T-helper 17 cell (primary cell): Measurements from ENCODE around the gene RIMBP2. TPM values are rescaled to one million over a fixed set of nuclear protein-coding genes. Genes with fewer than 3 reads are reported as not detected.

Source experiments
- ATAC-seq: fragments of 150-1000 bp; cut with Tn5 transposase; 2 replicates; pipeline ENCODE4 v1.10.0; 2021; ENCODE audit warnings: mild to moderate bottlenecking, moderate library complexity
- DNase-seq, 3 donors: peaks; one replicate each; pipeline versions ENCODE4 v3.0.0 to v3.0.0-alpha.2; 2020 to 2021
- H3K9me3 ChIP-seq: one replicate; pipeline ENCODE4 v1.7.0; 2013; ENCODE audit warnings: low read length, mild to moderate bottlenecking; ENCODE audit not compliant: control insufficient read depth, poor library complexity, severe bottlenecking
- H3K27ac Mint-ChIP-seq: one replicate; pipeline ENCODE4 v1.8.0; 2022; ENCODE audit warnings: mild to moderate bottlenecking, moderate library complexity, mixed read lengths
- H3K27me3 Mint-ChIP-seq: one replicate; pipeline ENCODE4 v1.8.0; 2022; ENCODE audit warnings: mixed read lengths
- H3K36me3 Mint-ChIP-seq: one replicate; pipeline ENCODE4 v1.8.0; 2022; ENCODE audit warnings: low read depth, mixed read lengths
- H3K4me1 Mint-ChIP-seq: one replicate; pipeline ENCODE4 v1.8.0; 2022; ENCODE audit warnings: mild to moderate bottlenecking, mixed read lengths
- H3K4me3 Mint-ChIP-seq: one replicate; pipeline ENCODE4 v1.8.0; 2022; ENCODE audit warnings: mild to moderate bottlenecking, moderate library complexity, mixed read lengths
- total RNA-seq, 4 donors: library from RNA in 2 of 4; stranded (reverse) in 2 of 4; gene quantifications; one replicate each; pipeline ENCODE4 v1.2.3 and lab custom pipeline; 2022 to 2026

The RIMBP2 gene
- total RNA-seq, 2 donors from 2014 or later = not detected

DNA sequence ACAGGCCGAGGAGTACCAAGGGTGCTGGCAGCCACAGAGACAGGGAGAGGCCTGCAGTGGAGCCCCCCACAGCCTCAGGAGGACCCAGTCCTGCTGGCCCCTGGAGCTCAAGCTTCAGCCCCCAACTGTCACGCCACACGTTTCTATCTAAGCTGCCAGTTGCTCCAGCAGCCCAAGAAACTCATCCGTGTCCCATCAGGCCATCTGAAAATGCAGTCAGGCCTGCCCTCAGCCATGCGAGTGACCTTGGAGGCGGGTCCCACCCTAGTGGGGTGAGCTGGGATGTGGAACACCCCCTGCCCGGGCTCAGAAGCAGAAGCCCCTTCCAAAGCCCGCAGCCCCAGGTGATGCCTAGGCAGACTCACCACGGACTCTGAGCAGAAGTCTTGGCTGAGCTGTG is 158.9 kb downstream of the RIMBP2 start:
- H3K4me1 Mint-ChIP-seq = no peaks in the 10 kb centered on the region
- H3K9me3 ChIP-seq = no peaks in the 10 kb centered on the region
- ATAC-seq (no peak), DNase-seq (no peak)
- H3K4me3 Mint-ChIP-seq = no peak overlapping the region
- no peaks in the 10 kb centered on the region for H3K36me3 Mint-ChIP-seq
- no peak overlapping the region for H3K27ac Mint-ChIP-seq
- H3K27me3 Mint-ChIP-seq = peaks cover 12% of the 10 kb centered on the region

DNA sequence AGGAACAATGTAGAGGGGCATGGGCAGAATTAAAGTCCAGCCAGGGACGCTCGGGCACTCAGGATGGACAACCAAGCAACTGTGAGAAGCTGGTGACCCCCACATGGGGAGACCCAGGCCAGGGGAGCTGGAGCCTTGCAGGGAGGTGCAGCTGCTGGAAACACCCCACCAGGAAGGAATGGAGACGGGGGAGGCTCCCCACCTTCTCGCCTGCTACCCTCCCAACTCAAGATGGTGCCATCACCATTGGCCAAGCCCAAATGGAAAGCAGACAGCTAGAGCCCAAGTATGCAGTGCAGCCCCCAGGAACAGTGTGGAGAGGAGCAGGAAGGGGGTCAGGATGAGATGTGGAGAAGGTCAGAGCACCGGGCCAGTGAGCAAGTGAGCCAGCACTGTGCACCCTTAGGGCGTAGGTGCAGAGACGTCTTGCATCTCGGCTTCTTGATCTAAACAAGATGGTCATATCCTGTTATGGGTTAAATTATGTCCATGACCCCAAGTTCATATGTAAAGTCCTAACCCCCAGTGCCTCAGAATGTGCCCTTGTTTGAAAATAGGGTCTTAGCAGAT is 159.5 kb downstream of the RIMBP2 start:
- no peaks in the 10 kb centered on the region for H3K4me1 Mint-ChIP-seq
- no peak overlapping the region for H3K27ac Mint-ChIP-seq
- H3K4me3 Mint-ChIP-seq = no peak overlapping the region
- peaks cover 12% of the 10 kb centered on the region for H3K27me3 Mint-ChIP-seq
- H3K9me3 ChIP-seq = no peaks in the 10 kb centered on the region
- DNase-seq (no peak), ATAC-seq (no peak)
- no peaks in the 10 kb centered on the region for H3K36me3 Mint-ChIP-seq

DNA sequence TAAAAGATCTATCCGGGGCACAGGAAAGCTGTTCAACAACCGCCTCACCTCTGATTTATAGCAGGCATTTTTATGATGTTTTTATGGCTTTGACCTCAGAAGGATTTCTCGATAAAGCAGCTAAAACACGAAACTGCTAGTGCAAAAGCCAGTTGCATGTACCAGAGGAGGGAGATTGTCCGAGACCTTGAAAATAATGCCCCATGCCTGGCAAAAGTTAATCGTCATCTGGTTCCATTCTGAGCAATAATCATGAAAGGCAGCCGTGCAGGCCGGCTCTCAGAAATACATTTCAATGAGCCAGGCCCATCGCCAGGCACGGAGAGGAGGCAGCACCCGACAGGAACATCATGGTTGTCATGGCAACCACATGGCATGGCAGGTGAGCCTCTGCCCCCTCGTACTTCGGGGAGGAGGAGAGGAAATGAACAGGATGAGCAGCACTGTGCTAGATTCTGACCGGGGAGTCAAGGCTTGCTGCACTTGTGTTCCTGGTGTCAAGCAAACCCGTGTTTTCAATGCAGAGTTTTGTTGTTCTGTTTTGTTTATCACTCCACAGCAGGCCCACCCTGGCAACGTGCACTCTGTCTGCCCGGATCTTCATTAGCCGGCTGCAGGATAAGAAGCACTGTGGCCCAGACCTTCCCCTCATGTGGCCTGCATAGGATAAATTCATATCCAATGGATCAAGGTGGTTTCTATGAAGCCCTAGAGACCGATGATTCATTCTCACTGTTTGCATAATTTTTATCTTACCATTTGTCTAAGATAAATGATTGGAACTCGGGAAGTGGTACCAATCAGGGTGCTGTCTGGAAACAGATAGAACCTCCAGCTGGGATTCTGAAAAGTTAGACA is 160.2 kb downstream of the RIMBP2 start:
- ATAC-seq (no peak), DNase-seq (no peak)
- H3K36me3 Mint-ChIP-seq = no peaks in the 10 kb centered on the region
- H3K27ac Mint-ChIP-seq = no peak overlapping the region
- peaks cover 12% of the 10 kb centered on the region for H3K27me3 Mint-ChIP-seq
- H3K4me3 Mint-ChIP-seq = no peak overlapping the region
- no peaks in the 10 kb centered on the region for H3K9me3 ChIP-seq
- H3K4me1 Mint-ChIP-seq = no peaks in the 10 kb centered on the region

DNA sequence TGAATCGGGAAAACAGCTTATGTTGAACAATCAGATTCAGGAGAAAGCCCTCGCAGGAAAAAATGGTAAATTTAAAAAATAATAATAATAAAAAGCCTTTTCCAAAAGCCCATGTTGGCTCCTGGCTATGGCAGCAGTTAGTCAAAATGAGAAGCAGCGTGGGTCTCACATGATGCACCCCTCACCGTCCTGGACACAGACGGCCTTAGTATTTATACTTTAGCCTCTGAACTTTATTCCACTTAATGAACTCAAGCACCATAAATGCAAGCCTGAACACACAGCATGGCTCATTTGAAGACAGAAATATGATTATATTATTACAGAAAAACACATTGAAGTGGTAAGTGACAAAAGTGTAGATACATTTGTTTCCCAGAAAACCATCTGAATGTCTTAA is 160.9 kb downstream of the RIMBP2 start:
- Mint-ChIP-seq H3K27me3 (peaks cover 12% of the 10 kb centered on the region), H3K4me1 (no peaks in the 10 kb centered on the region), H3K27ac (no peak overlapping the region), H3K36me3 (no peaks in the 10 kb centered on the region), H3K4me3 (no peak overlapping the region)
- ATAC-seq = no peak
- no peak for DNase-seq
- H3K9me3 ChIP-seq = no peaks in the 10 kb centered on the region

DNA sequence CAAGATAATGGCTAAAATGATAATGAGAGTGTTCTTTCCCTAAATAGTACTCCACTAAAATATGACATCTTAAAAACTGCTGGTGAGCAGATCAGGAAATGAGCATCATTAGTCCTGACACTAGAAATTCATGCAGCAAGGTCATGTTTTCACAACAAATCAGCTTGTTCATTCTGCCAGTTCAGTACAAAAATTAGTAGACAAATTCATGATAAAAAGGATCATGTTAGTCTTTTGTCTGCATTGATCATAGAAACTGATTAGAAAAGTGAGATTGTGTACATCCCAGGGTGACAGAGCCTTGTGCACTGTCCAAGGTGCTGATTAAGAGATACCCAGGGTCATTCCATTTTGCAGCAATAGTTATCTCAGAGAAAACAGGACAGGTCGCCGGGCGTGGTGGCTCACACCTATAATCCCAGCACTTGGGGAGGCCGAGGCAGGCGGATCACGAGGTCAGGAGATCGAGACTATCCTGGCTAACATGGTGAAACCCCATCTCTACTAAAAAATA is 163.6 kb downstream of the RIMBP2 start:
- no peaks in the 10 kb centered on the region for H3K36me3 Mint-ChIP-seq
- no peak overlapping the region for H3K27ac Mint-ChIP-seq
- no peak for ATAC-seq
- H3K27me3 Mint-ChIP-seq = peaks cover 21% of the 10 kb centered on the region
- no peak overlapping the region for H3K4me3 Mint-ChIP-seq
- H3K4me1 Mint-ChIP-seq = no peaks in the 10 kb centered on the region
- no peak for DNase-seq
- H3K9me3 ChIP-seq = no peaks in the 10 kb centered on the region

DNA sequence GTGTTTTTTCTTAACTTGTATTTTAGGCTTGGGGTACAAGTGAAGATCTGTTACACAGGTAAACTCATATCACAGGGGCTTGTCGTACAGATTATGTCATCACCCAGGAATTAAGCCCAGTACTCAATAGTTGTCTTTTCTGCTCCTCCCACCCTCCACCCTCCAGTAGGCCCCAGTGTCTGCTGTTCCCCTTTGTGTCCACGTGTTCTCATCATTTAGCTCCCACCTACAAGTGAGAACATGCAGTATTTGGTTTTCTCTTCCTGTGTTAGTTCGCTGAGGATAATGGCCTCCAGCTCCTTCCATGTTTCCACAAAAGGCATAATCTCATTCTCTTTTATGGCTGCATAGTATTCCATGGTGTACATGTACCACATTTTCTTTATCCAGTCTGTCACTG is 166.7 kb downstream of the RIMBP2 start:
- no peaks in the 10 kb centered on the region for H3K9me3 ChIP-seq
- Mint-ChIP-seq H3K27me3 (peaks cover 14% of the 10 kb centered on the region), H3K4me3 (no peak overlapping the region), H3K36me3 (no peaks in the 10 kb centered on the region), H3K27ac (no peak overlapping the region), H3K4me1 (no peaks in the 10 kb centered on the region)
- ATAC-seq (no peak), DNase-seq (no peak)

- Mint-ChIP-seq H3K36me3 (no peaks in the 10 kb centered on the region), H3K27me3 (peaks cover 13% of the 10 kb centered on the region), H3K4me1 (no peaks in the 10 kb centered on the region), H3K4me3 (no peak overlapping the region), H3K27ac (no peak overlapping the region)
- ATAC-seq (no peak), DNase-seq (no peak)
- H3K9me3 ChIP-seq = no peaks in the 10 kb centered on the region
Measured at GRCh38 chr12:130547480-130548155, 168.5 kb downstream of the RIMBP2 start.

- H3K4me3 Mint-ChIP-seq = no peak overlapping the region
- H3K36me3 Mint-ChIP-seq = no peaks in the 10 kb centered on the region
- H3K9me3 ChIP-seq = no peaks in the 10 kb centered on the region
- H3K4me1 Mint-ChIP-seq = no peaks in the 10 kb centered on the region
- no peak for DNase-seq
- peaks cover 13% of the 10 kb centered on the region for H3K27me3 Mint-ChIP-seq
- no peak for ATAC-seq
- H3K27ac Mint-ChIP-seq = no peak overlapping the region
Measured at GRCh38 chr12:130546494-130546893, 169.6 kb downstream of the RIMBP2 start.

DNA sequence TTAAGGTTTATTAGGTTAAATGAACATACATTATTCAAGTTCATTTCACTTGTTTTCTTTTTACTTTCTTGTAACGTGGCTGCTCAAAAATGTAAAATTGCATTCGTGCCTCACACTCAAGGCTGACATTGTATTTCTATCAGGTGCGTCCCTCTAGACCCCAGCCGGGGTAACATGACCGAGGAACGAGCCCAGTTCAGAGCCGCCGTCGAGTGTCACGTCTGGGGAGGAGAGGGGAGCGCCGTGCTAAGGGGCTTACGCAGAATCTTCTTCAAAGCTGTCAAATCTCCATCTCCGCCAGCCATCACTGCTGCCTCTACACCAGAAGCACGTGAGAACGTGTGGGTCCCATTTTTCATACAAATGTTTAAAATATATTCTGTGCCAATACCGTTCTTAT is 170.6 kb downstream of the RIMBP2 start:
- no peaks in the 10 kb centered on the region for H3K36me3 Mint-ChIP-seq
- no peak overlapping the region for H3K27ac Mint-ChIP-seq
- H3K4me1 Mint-ChIP-seq = no peaks in the 10 kb centered on the region
- no peak for DNase-seq
- no peak overlapping the region for H3K4me3 Mint-ChIP-seq
- no peak for ATAC-seq
- H3K9me3 ChIP-seq = no peaks in the 10 kb centered on the region
- peaks cover 13% of the 10 kb centered on the region for H3K27me3 Mint-ChIP-seq

GRCh38 chr12:130540376-130540775 is 175.7 kb downstream of the RIMBP2 start:
- Mint-ChIP-seq H3K27me3 (no peaks in the 10 kb centered on the region), H3K36me3 (no peaks in the 10 kb centered on the region), H3K4me1 (no peaks in the 10 kb centered on the region), H3K4me3 (no peak overlapping the region), H3K27ac (no peak overlapping the region)
- no peaks in the 10 kb centered on the region for H3K9me3 ChIP-seq
- DNase-seq = no peak
- no peak for ATAC-seq

GRCh38 chr12:130538343-130539095 is 177.6 kb downstream of the RIMBP2 start:
- no peak overlapping the region for H3K4me3 Mint-ChIP-seq

GRCh38 chr12:130537655-130538054 is 178.4 kb downstream of the RIMBP2 start:
- ATAC-seq (no peak), DNase-seq (no peak)
- Mint-ChIP-seq H3K27ac (no peak overlapping the region), H3K4me1 (no peaks in the 10 kb centered on the region), H3K36me3 (no peaks in the 10 kb centered on the region), H3K4me3 (no peak overlapping the region), H3K27me3 (no peaks in the 10 kb centered on the region)
- H3K9me3 ChIP-seq = no peaks in the 10 kb centered on the region

More at GRCh38 chr12:130538343-130539095, 177.6 kb downstream of the RIMBP2 start:
- Mint-ChIP-seq H3K36me3 (no peaks in the 10 kb centered on the region), H3K27me3 (no peaks in the 10 kb centered on the region), H3K4me1 (no peaks in the 10 kb centered on the region), H3K27ac (no peak overlapping the region)
- ATAC-seq = no peak
- no peaks in the 10 kb centered on the region for H3K9me3 ChIP-seq
- no peak for DNase-seq

GRCh38 chr12:130537051-130537450 is 179.0 kb downstream of the RIMBP2 start:
- no peaks in the 10 kb centered on the region for H3K4me1 Mint-ChIP-seq
- H3K27me3 Mint-ChIP-seq = no peaks in the 10 kb centered on the region
- H3K9me3 ChIP-seq = no peaks in the 10 kb centered on the region
- no peak overlapping the region for H3K4me3 Mint-ChIP-seq
- no peak overlapping the region for H3K27ac Mint-ChIP-seq
- DNase-seq (no peak), ATAC-seq (no peak)
- no peaks in the 10 kb centered on the region for H3K36me3 Mint-ChIP-seq
